Frontal cortex (tissue), 4 donors: ENCODE results near the gene EPHB1. TPM values are rescaled to one million over a fixed set of nuclear protein-coding genes. Genes with fewer than 3 reads are reported as not detected.
"Not testable (repeated sequence)": the region's sequence is repeated elsewhere in the genome, so short reads cannot be mapped to it uniquely, and the experiment has no call there.

ENCODE experiments used
- DNase-seq, 2 donors: peaks; one replicate each; pipeline ENCODE4 v3.0.0; 2012; ENCODE audit warnings: low spot score in 2 of 2
- FAIRE-seq: peaks from 2 replicates; lab custom pipeline; 2012; peaks lifted over from hg19 to GRCh38; lab: Jason Lieb, UNC
- total RNA-seq: library from RNA; depleted of rRNA; stranded (reverse); fragments of >200 nt; gene quantifications from one replicate; pipeline ENCODE4 v1.2.3, GENCODE V29; 2014
- donor health status: control.
- donor health status: control.
- donor health status: control.

Gene EPHB1
- total RNA-seq, 1 donor from 2014 or later: 16.7 TPM

DNA sequence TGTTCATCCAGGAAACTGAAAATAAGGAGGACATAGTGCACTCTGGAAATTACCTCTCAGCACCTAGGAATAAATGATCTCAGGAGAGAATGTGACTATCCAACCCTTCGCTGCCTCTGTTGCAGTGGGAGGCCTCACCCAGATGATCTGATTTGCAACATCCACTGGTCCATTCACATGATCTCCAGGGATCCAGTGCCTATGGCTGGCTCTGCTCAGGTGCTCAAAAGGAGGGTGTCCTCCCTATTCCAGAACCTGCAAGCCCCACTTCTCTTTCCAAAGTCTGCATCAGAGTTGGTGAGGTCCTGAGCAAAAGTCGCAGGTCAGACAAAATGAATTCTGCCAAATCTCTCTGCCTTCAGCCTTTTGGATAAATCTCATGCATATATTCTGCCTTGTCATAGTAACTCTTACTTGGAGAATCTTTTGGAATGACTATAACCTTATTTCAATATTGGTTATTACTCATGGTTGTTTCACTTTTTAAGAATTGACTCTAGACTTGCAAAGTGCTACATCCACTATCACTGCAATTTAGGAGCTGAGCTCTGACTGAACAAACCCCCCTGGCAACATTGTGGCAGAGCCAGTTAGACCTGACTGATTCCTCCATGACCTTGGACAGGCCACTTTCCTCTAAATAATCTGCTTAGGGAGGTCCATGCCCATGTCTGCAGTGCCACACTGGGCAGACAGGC is 295.1 kb downstream of the EPHB1 start:
- DNase-seq (no peak), FAIRE-seq (no peak)

DNA sequence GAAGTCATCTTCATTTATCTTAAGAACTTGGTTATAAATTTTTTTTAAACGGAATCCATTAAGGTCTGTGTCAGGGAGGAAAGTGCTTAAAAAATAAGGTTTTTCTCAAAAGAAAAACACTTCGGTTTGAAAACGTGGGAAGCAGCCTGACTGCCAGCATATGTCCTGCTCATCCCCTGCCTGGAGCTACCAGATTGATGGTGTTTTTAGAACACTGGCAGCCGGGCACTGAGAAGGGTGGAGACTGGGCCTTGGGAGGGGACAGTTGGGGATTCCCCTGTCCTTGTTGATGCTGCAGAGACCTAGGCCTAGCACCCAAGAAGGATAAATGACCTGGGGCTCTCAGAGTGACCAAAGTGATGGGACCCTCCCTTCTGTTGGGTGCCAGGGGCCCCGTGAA is 296.9 kb downstream of the EPHB1 start:
- peak in 1 of 2 donors; percentile 21 for DNase-seq
- no peak for FAIRE-seq

DNA sequence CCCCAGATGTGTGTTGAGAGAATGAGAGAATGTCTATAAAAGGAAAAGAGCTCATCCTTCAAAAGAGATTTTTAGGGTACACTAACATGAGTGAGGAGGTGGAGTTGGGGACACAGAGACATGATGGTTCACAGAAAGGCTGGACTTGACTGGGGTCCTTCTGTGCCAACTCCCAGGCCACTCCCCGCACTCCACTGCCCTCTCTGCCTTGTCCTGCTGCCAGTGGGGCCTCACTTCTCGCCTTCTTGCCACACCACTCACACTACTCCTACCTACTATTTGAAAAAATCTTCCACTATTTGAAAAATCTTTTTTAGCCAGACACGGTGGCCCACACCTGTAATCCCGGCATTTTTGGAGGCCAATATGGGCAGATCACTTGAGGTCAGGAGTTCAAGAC is 298.1 kb downstream of the EPHB1 start:
- no peak for DNase-seq
- FAIRE-seq: no peak

DNA sequence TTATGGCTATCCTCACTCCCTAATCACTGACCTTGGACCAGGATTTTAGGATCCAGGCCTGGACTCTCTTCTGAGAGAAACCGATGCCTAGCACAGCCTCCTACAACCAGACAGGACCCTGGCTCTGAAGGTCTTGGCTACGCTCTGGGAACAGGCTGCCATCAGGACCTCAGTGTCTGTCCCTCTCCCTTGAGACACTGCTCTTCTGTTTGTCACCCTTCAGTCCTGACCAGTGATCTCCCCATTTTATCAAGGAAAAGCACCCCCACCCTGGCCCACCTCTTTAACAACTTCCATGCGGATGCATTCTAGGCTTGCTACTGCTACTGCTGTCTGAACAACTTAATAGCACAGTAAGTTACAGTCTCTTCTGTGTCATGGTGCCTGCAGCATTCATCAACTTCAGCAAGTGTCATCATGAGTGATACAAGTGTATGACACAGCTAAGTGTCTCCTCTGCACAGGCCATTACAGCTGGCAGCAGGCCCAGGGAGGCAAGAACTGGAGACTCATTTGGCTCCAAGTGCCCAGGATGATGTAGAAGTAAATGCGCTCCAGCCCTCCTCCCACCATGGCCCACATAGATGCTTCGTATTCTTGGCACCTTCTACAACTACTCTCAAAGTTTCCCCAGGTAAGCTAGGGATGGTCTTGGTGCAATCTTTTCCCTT is 302.4 kb downstream of the EPHB1 start:
- no peak for DNase-seq
- no peak for FAIRE-seq

DNA sequence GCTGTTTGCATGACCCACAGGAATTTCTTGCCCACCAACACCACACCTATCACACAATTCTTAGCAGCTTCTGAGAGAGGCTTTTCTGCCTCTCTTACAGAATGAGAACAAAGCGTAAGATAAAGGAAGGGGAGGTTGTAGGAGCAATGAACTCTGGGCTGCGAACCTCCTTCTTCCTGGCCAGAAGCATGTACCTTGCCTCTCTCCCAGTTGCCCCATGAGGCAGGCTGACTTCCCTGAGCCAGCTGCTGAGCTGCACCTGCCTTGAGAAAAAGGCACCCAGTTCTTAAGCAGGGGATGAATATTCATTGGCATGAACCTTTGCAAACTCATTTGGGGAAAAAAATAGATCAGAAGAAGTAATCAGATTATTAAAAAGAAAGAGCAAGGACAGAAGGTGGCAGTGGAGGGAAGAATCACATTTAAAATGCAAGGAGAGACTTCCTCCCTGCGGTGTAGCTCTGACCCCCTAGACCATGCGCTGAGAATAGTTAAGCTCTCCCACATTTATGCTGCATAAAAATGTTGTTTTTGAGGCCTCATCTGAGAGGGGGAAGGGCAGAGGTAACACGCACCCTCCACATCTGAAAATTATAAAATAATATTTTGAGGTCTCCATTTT is 304.8 kb downstream of the EPHB1 start:
- DNase-seq (no peak), FAIRE-seq (no peak)

DNA sequence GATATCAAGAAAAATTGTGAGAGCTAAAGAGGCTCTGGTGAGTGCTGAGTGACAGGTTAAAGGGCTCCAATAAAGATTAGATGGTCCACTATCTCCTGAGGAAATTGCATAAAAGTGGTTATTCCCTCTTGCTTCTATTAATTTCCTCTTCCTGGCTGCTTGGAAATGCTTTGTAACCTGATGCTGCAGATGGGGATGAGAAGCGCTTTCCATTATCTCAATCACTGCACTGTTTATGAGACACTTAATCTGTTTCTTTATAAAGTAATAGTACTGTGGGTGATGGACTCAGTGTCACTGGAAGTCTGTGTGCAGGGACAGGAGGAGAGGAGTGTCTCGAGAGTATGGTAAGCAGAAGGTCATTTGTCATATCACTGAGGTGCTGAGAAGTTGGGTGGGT is 305.3 kb downstream of the EPHB1 start:
- FAIRE-seq: no peak
- DNase-seq: no peak

DNA sequence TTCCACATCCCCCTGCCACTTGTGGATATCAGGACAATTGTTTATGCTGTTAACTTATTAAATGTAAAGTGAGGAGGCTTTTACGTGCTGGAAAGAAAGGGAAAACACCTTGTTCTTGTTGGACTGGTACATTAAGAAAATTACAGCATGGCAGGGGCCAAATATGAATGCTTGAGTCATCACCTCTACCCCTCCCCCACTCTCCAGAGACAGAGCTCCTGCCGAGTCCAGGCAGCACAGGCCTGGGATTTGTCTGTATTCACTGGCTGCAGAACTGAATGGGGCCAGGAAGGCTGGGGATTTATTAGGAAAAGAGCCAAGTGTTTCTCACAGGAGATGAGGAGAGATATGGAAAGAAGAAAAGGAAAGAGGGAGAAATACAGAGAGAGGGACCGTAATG is 308.9 kb downstream of the EPHB1 start:
- FAIRE-seq: no peak
- DNase-seq: no peak

DNA sequence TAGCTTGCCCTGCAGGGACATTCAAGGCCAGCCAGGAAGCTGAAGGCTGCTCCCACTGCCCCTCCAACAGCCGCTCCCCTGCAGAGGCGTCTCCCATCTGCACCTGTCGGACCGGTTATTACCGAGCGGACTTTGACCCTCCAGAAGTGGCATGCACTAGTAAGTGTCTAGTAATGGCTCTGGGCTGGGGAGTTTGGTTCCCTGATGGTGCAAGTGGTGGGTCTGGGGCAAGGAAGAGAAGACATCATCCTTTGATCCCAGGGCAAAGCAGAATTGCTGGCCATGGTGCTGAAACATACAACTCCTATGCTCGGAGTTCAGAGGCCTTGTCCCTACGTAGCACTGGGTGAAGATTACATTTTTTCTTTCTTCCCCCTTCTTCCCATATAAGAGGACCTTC is 311.4 kb downstream of the EPHB1 start:
- FAIRE-seq (no peak), DNase-seq (no peak)

DNA sequence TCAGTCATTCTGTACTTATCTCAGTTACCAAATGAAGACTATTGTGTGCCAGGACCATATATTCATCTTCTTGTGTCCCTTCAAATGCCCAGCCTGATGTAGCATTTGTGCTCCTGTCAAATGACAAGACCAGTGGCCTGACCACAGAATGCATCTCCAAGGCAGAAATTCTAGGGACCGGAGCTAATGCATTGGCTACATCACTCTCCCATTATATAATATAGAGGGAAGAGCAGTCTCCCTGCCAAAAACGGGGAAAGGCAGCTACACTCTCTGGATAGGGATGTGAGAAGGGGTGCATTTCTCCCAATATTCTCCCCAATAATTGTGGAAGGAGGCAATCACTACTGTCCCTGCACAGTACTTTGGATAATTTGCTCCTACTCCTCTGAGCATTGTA is 312.0 kb downstream of the EPHB1 start:
- no peak for FAIRE-seq

DNA sequence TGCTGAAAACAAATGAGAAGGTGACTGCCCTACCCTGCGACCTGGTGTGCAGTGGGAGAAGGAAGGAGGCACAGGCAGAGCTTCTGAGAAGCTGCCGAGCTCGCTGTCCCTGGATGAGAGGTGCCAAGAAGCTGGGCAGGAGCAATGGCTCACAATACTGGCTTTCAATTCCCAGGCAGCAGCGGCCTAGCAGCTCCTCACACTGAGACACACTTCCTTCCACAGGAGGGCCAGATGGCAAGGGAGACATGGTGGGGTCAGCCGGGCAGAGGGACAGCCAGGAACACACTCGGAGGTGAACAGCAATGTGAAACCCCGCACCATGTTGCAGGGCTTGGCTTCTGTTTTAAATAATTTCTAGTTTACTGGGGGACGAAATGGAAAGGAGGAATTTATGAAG is 314.6 kb downstream of the EPHB1 start:
- DNase-seq: no peak

More for the DNA sequence above, 312.0 kb downstream of the EPHB1 start:
- no peak for DNase-seq

DNA sequence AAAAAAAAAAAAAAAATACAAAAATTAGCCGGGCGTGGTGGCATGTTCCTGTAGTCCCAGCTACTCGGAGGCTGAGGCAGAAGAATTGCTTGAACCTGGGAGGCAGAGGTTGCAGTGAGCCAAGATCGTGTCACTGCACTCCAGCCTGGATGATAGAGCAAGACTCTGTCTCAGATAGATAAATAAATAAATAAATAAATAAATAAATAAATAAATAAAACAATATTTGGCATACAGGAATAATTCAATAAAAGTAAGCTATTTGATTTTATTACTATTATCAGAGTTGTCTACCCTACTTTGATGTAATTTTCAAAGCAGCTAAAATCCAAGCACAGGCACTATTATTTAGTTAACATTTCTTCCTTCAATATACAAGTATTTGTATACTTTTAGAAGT is 319.5 kb downstream of the EPHB1 start:
- FAIRE-seq: not testable (repeated sequence)

More for the DNA sequence above, 314.6 kb downstream of the EPHB1 start:
- no peak for FAIRE-seq

DNA sequence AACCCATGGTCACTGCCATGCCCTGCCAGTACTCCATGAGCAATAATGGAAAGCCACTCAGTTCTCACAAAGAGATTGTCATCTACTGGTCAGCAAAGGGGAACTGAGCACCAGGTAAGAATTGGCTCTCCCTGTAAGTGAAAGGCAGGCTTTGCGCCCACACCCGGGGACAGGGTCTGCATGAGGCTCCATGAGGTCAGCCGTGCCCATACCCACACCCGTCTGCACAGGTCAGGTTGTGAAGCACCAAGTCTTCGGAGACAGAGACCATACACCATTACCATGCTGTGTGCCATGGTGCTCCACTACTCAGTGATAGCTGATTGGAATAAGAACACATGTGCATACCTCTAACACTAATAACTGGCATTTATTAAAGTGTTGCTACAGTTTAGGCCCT is 322.9 kb downstream of the EPHB1 start:
- DNase-seq (no peak), FAIRE-seq (no peak)

More for the DNA sequence above, 319.5 kb downstream of the EPHB1 start:
- not testable (repeated sequence) for DNase-seq

DNA sequence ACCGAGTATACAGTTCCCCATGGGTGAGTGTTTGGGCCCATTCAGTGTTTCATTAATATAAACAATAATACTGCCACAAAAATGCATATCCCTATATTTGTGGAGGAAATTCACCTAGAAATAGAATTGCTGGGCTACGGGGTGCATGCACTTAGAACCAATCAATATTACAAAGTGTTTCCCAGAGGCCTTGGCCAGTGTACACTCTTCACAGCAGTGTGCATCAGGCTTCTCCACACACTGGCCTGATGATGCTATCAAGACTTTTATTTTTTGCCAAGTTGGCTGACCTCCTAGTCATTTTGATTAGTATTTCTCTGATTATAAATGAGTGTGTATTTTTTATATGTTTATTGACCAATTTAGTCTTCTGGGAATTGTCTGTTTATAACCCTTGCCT is 323.7 kb downstream of the EPHB1 start:
- no peak for FAIRE-seq
- no peak for DNase-seq

DNA sequence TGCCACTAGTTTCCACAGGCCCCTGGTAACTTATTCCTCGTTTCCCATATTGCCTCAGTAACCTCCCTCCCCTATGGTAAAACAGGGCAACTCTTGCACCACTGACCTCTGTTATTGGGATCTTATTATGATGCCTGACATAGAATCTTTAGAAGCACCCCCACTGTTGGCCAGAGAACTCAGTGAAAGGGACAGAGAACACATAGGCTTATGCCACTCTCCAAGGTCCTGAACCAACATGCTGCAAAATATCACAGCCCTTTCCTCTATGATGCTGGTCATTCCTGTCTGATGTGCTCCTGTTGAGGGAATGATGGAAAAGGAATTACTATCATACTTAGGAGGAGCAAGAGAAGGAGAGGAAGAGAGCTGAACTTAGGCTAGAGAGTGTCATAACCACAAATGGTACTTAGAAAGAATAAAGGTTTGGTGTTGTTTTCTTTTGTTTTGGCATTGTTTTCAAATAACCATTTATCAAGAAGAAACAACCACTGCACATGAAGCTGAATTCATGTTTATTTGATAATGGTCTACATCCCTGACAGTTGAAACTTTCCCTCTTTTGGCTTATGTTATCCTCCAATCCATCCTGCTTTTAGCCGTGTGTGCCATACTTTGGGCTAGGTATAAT is 330.2 kb downstream of the EPHB1 start:
- DNase-seq: no peak
- FAIRE-seq: no peak

DNA sequence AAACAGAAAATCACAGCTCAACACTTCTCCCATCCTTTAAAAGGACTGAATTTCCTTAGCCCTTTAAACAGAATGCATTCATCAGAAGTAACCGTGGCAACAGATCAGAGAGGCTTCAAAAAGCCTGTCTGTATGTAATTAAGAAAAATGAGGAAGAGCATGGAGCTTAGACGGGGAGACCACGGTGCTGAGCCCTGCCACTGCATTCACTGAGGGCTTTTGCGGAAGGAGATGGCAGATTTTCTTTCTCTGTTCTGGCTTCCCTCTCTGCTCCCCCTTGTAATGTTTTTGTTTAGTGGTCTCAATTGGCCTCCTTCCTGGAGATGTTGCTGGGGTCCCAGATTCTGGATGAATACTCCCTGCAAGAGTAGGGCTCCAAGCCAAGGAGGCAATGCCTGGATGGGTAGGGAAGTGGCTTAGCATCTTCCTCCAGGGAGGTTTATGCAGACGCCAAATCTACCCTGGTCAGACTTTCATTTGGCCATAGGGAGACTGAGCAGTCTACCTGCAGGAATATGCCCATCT is 332.9 kb downstream of the EPHB1 start:
- FAIRE-seq (no peak), DNase-seq (no peak)

DNA sequence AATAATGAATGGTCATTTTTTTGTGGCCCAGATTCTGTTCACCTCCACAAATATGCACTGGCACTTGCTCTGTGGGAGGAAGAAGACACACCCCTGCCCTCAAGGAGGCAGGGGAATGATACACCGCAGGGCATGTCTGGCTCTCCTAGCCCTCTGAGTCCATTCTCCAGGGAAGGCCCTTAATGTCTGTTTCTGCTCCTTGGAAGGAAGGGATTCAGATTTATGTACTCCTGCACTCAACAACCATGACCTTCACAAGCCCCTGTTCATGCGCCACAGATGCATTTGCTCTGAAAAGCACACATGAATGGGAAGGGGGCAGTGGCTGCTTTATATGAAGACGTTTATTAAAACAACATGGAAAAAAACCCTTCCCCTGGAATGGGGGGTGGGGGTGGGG is 333.8 kb downstream of the EPHB1 start:
- FAIRE-seq (no peak), DNase-seq (no peak)

DNA sequence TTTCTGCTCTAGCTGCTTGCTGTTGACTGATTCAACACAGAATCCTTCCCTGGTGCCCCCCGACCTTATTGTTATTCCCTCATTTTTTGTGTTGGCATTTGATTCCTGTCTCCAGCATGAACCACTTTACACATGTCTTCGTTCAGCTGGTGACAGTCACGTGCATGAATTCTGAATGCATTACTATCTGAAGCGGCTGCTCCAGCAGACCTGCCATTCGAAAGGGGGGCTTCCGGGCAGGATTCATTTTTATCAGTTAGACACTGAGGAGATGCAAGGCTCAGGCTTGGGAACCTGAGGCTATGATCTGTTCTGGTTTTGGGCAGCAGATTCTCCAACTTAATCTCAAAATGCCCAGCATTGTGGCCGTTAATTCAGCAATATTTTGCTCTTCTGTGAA is 336.2 kb downstream of the EPHB1 start:
- no peak for FAIRE-seq
- no peak for DNase-seq

DNA sequence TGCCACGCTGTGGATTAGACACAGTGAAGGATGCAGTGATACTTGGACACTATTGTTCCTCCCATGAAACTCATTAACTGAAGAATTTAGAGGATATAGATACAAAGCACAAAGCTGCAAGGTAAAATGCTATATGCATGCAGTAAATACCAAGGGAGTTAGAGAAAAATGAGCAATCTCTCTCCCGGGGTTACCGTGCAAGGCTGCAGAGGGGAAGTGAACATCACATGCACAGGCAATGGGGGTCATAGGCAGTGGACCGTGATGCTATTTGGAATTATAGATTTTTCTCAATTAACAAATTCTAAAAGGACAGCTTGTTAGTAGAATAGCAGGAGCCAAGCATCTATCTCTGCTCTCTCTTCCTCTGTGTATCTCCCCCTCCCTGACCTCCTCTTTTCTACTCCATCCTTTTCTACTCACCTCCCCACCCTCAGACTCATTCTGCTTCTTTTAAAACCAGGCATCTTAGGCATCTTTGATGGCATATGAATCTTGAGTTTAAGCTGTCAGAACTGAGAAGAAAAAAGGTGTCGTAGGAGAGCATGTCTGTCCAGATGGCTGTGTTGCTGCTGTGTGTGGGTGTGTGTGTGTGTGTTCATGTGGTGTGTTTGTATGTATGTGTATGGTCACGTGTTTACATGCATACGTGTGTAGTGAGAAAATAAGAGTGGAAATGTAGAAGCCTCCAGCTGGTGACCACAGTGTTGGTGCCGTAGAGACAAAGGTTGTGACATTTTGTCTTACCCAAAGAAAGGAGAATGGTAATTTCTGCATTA is 339.0 kb downstream of the EPHB1 start:
- DNase-seq (peak in 1 of 2 donors; percentile 24), FAIRE-seq (no peak)

DNA sequence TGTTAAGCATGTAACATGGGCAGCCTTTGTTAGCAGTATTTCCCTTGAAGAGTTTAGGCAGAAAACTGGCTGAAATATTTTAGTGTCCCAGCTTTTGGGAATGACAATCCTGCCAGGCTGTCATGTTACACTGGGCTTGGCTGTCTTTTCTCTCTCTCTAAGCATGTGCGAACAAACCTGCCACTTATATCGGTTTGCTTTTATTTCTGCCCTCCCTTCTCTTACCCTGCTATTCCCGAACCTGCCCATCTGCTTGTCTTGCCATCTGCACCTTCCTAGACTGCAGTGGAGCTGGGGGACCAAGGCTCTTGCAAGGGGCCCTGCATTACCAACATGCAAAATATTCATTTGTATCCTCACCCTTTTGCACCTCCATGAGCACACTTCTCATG is 339.6 kb downstream of the EPHB1 start:
- DNase-seq: no peak

DNA sequence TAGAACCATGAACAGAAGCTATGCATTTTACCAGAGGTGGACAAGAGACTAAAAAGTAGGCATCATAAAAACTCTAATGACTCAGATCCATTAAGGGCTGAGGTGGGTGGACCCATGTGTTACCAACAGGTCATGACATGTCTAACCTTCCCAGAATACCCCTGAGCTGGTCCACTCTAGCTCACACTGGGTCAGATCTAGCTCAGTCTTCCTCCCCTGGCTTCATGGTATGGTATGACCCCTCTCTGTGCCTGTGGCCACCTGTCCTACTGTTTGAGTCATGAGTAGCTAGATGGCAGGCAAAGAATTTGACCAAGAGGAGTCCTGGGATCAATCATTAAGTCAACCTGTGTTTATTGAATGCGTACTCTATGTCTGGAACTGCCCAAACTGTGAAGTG is 340.4 kb downstream of the EPHB1 start:
- no peak for FAIRE-seq

More for the DNA sequence above, 339.6 kb downstream of the EPHB1 start:
- FAIRE-seq: no peak

More for the DNA sequence above, 340.4 kb downstream of the EPHB1 start:
- no peak for DNase-seq
